Loucy (cell line): ENCODE results near the gene TGFBR3L.
"Not testable (repeated sequence)": the region's sequence is repeated elsewhere in the genome, so short reads cannot be mapped to it uniquely, and the experiment has no call there.

Experiments used
- H2AFZ ChIP-seq: fragments of 200-600 bp; sonication (generic); 2 replicates; pipeline ENCODE4 v1.6.0; 2016; ENCODE audit warnings: antibody characterized with exemption, mild to moderate bottlenecking, low read length, moderate library complexity
- H3F3A ChIP-seq: fragments of 200-600 bp; 2 replicates; pipeline ENCODE4 v1.6.0; 2016; ENCODE audit warnings: antibody characterized with exemption, low read depth, mild to moderate bottlenecking
- H3K27me3 ChIP-seq: fragments of 200-600 bp; sonication (generic); 2 replicates; pipeline ENCODE4 v1.6.1; 2014; ENCODE audit warnings: low read length, mild to moderate bottlenecking; ENCODE audit not compliant: insufficient read depth, poor library complexity, severe bottlenecking
- H3K36me3 ChIP-seq: fragments of 200-600 bp; sonication (generic); 2 replicates; pipeline ENCODE4 v1.6.1; 2016; ENCODE audit warnings: low read length; ENCODE audit not compliant: insufficient read depth
- H3K4me1 ChIP-seq: fragments of 200-600 bp; sonication (generic); 2 replicates; pipeline ENCODE4 v1.5.1; 2014; ENCODE audit warnings: low read length, mild to moderate bottlenecking; ENCODE audit not compliant: insufficient read depth, poor library complexity, severe bottlenecking
- H3K4me2 ChIP-seq: fragments of 200-600 bp; sonication (generic); 2 replicates; pipeline ENCODE4 v1.6.0; 2014; ENCODE audit warnings: antibody characterized with exemption, low read length, low read depth, mild to moderate bottlenecking; ENCODE audit not compliant: poor library complexity, severe bottlenecking
- H3K4me3 ChIP-seq: fragments of 200-600 bp; sonication (generic); 2 replicates; pipeline ENCODE4 v1.5.1; 2014; ENCODE audit warnings: low read length, mild to moderate bottlenecking, mixed read lengths; ENCODE audit not compliant: poor library complexity, severe bottlenecking
- H3K79me2 ChIP-seq: fragments of 200-600 bp; sonication (generic); 2 replicates; pipeline ENCODE4 v1.6.1; 2014; ENCODE audit warnings: low read length; ENCODE audit not compliant: insufficient read depth
- H3K9ac ChIP-seq: fragments of 200-600 bp; sonication (generic); 2 replicates; pipeline ENCODE4 v1.6.0; 2014; ENCODE audit warnings: mild to moderate bottlenecking, low read depth, low read length, moderate library complexity; ENCODE audit not compliant: poor library complexity, severe bottlenecking
- H3K9me2 ChIP-seq: fragments of 200-600 bp; sonication (generic); replicated peaks from 2 replicates; pipeline ENCODE4 v1.6.1; 2016; ENCODE audit warnings: low read depth, low read length, mixed read lengths
- H3K9me3 ChIP-seq: fragments of 200-600 bp; sonication (generic); 2 replicates; pipeline ENCODE4 v1.6.1; 2014; ENCODE audit warnings: mild to moderate bottlenecking, antibody characterized with exemption, low read length, low read depth; ENCODE audit not compliant: insufficient read depth
- H4K20me1 ChIP-seq: fragments of 200-600 bp; sonication (generic); 2 replicates; pipeline ENCODE4 v1.6.0; 2014; ENCODE audit warnings: antibody characterized with exemption, low read length, mild to moderate bottlenecking; ENCODE audit not compliant: insufficient read depth, poor library complexity, severe bottlenecking
- CTCF ChIP-seq: fragments of 200-600 bp; sonication (generic); conservative IDR thresholded peaks from 2 replicates; pipeline ENCODE4 v1.5.1; 2014; ENCODE audit warnings: mild to moderate bottlenecking, antibody characterized with exemption, low read length
- EZH2phosphoT487 ChIP-seq: fragments of 200-600 bp; IDR thresholded peaks from 2 replicates; pipeline ENCODE4 v1.6.1; 2018; ENCODE audit warnings: antibody characterized with exemption, mild to moderate bottlenecking, moderate library complexity, borderline replicate concordance

The TGFBR3L gene

GRCh38 chr19:7917267-7918061 lies 2.8 kb downstream of the TGFBR3L start:
- Histone ChIP-seq H3K4me1 (peaks cover 12% of the 10 kb centered on the region), H2AFZ (no peak overlapping the region), H3K9me2 (no peaks in the 10 kb centered on the region), H3K4me2 (no peak overlapping the region), H3K27me3 (no peaks in the 10 kb centered on the region), H4K20me1 (peaks cover 6% of the 10 kb centered on the region), H3K4me3 (no peak overlapping the region), H3F3A (no peaks in the 10 kb centered on the region), H3K9me3 (no peaks in the 10 kb centered on the region), H3K36me3 (peaks cover 4% of the 10 kb centered on the region; the same call in 1 of the 2 replicates), H3K9ac (no peak overlapping the region), H3K79me2 (no peaks in the 10 kb centered on the region)
- no peak for TF ChIP-seq EZH2phosphoT487
- no peak for TF ChIP-seq CTCF

- H4K20me1 ChIP-seq, H3K9ac ChIP-seq, H3K4me3 ChIP-seq, H3K9me3 ChIP-seq, H3K79me2 ChIP-seq, H3K9me2 ChIP-seq, H3K27me3 ChIP-seq, H2AFZ ChIP-seq, H3K36me3 ChIP-seq, H3K4me2 ChIP-seq, H3F3A ChIP-seq: not testable (repeated sequence)
- peaks cover 12% of the 10 kb centered on the region for H3K4me1 ChIP-seq
Observed at GRCh38 chr19:7918062-7918614, 3.5 kb downstream of the TGFBR3L start.

GRCh38 chr19:7918615-7919421 lies 4.2 kb downstream of the TGFBR3L start:
- H3K36me3 ChIP-seq = no peaks in the 10 kb centered on the region
- H3K9ac ChIP-seq = no peak overlapping the region
- no peak overlapping the region for H2AFZ ChIP-seq
- no peaks in the 10 kb centered on the region for H3K9me3 ChIP-seq
- H3K9me2 ChIP-seq = no peaks in the 10 kb centered on the region
- no peaks in the 10 kb centered on the region for H3F3A ChIP-seq
- H4K20me1 ChIP-seq = peaks cover 8% of the 10 kb centered on the region
- H3K27me3 ChIP-seq = no peaks in the 10 kb centered on the region
- TF ChIP-seq EZH2phosphoT487 (no peak), CTCF (no peak)
- no peak overlapping the region for H3K4me2 ChIP-seq
- H3K4me1 ChIP-seq = peaks cover 12% of the 10 kb centered on the region
- H3K4me3 ChIP-seq = no peak overlapping the region
- H3K79me2 ChIP-seq = no peaks in the 10 kb centered on the region
